GM18505 (cell line): ENCODE measurements around the gene HACD2.

Source experiments
- ATAC-seq: cut with Tn5 transposase; IDR thresholded peaks from one replicate; pipeline ENCODE4 v1.9.1; 2021; ENCODE audit not compliant: unreplicated experiment
- POLR2A ChIP-seq: IDR thresholded peaks from 4 replicates; pipeline ENCODE4 v1.6.1; 2011; ENCODE audit warnings: borderline replicate concordance; ENCODE audit not compliant: insufficient read depth, insufficient read length; ENCODE audit errors: extremely low read depth

The HACD2 gene

DNA sequence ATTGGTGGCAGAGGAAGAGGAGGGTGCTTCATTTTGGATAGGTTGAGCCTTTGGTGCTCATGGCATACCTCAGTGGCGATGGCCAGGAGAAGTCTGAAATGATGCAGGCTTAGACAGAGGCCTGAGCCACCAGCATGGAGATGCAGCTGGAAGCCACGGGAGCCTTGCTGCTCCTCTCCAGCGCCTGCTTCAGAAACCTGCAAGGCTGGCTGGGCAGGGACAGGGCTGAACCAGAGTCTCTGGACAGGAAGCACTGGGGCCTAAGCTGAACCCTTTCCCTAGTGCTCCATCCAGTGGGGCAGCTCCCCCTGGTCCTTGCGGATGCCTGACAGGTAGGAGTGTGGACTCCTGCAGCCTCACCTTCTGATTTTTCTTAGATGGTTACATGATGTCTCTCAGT is 99.3 kb downstream of the HACD2 start:
- ATAC-seq, result no peak
- no peak for TF ChIP-seq POLR2A

DNA sequence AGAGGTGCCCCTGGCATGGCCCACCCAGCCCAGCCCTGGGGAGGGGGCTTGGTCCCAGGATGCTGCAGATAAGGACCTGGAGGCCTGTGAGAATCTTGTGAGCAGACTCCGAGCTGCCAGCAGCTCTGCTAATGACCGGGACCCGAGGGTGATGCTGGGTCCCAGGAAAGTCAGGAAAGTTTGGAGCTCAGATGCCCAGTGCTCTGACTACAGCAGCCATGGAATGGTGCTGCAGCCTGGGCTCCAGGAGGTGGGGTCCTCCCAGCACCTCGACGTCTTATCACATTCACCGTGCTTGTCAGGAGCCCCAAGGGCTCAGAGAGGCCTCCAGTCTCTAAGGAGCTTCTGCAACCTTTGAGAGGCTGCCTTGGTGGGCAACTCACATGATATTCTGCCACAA is 101.7 kb downstream of the HACD2 start:
- ATAC-seq, result no peak
- TF ChIP-seq POLR2A, result no peak

DNA sequence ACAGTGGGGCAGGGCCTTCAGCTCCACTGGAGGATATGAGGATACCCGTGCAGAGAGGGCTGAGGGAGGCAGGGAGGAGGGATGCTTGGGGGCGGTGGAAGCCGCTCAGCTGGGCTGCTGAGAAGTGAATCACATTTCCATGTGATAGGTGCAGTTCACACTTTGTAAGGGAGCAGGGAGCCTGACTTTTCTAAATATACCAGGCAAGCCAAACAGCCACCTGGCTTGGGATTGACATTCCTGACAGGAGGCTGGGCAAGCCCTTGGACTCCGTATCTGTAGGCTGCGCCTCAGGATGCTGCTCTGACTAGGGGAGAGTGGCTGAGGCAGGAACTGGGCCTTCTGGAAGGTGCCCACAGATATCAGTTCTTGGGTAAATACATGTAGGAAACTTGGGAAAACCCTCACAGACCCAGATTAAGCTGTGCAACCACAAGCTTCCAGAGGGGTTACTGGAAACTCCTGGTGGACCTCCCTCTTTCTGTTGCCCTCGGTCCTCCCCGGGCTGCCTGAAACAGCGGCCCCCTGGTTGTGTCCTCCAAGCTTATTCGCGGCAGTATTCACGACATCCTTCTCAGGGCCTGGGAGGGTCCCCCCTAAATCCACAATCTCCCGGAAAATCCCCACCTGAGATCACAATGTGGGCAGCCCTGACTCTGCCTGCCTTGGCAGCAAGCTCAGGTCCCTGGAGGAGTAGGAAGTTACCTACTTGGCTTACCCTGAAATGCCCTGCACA is 103.0 kb downstream of the HACD2 start:
- ATAC-seq, result no peak
- no peak for TF ChIP-seq POLR2A

DNA sequence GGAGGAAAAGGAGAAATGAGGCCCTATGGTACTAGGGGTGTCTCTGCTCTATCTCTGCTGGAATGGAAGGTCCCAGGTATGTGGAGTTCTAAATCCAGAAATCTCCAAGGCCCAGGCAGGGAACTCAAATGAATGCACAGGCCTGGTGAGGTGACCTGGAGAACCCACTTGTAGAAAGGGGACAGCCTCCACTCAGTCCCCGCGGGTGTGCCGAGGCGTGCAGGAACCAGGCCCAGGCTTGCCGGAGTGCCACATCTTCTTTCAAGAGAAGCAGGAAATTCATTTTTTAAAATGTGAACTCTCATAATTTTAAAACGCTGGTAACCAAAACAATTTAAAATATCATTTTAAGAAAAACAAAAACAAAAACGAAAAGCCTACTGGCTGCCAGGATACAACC is 103.8 kb downstream of the HACD2 start:
- no peak for ATAC-seq
- TF ChIP-seq POLR2A, result no peak

DNA sequence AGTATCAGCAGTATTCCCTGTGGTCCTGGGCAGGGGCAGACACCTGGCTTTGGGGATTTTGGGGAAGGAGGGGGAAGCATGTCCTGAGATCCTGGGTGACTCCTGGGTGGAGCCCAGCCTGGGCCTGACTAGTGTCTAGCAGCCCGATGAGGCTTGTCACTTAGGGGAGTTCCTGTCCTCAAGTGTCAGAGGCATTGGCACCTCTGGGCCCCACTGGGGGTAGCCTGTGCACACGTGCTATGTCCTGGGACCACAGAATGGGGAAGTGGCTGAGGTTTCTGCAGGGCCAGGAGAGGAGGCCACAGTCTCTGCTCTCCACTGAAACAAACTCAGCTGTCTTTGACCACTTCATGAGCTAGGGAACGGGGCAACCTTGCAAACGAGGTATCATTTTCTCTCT is 104.4 kb downstream of the HACD2 start:
- TF ChIP-seq POLR2A, result no peak
- ATAC-seq, result no peak

DNA sequence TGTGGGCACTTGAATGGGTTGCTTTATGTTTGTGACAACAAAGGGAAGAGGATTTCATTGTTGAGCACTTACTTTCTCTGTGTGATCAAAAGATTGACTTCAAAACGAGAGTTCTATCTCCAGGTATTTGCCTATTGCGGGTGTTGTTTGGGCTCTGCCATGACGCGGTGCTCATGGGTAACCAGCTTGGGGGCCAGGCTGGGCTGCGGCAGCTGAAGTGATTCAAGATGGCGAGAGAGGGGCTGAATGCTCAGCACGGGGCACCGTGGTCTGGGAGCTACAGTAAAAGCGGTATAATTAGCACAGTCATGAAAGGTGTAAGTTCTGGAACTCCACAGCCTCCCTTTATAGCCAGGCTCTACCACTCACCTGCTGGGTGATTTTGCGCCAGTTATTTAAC is 105.0 kb downstream of the HACD2 start:
- no peak for TF ChIP-seq POLR2A
- ATAC-seq, result no peak

DNA sequence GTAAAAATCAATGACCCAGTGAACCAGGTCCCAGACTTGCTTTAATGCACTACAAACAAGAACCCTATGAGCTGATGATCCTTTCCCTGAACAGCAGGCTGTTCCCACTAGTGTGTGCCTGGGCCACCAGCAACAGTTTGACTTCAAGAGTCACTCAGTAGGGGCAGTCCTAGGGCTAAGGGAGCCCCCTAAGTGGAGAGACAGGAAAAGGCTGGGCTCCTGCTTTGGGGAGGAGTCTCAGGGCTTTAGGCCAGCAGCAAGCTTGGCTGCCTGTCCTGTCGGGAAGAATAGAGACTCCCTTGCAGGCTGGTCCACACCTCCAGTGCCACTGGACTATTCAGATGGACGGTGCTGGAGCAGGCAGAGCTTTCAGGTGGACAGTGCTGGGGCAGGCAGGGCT is 106.5 kb downstream of the HACD2 start:
- no peak for ATAC-seq
- no peak for TF ChIP-seq POLR2A

DNA sequence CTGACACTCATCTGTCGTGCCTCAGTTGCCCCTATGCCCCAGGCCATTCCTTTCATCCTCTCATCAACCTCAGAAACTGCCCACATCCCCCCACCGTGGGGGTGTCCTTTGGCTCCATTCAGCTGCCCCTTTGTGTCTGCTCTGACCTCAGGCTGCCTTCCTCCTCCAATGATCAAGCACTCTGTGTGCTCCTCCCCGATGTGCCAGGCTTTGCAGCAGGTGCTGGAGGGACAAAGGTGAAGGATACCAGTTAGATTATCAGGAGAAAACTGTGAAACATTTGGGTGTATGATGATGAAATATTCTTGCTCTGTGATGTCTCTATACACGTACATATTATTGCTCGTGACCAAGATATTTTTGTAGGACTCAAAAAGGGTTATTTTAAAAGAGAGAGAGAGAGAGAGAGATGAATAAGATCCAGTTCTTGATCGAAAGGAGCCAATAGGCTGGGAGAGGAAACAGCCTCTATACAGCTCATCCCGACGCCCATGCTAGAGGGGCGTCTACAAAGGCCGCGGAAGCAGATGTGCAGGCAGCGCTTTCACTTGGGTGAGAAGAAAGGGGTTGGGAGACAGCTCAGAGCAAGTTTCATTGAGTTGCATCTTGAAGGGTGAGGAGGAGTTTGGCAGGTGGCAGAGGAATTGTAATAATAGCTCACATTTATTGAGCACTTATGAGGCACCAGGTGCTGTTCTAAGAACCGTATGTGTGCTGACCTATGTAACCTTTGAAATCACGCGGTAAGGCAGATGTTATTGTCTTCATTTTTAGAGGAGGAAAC is 107.7 kb downstream of the HACD2 start:
- ATAC-seq, result no peak
- TF ChIP-seq POLR2A, result no peak

DNA sequence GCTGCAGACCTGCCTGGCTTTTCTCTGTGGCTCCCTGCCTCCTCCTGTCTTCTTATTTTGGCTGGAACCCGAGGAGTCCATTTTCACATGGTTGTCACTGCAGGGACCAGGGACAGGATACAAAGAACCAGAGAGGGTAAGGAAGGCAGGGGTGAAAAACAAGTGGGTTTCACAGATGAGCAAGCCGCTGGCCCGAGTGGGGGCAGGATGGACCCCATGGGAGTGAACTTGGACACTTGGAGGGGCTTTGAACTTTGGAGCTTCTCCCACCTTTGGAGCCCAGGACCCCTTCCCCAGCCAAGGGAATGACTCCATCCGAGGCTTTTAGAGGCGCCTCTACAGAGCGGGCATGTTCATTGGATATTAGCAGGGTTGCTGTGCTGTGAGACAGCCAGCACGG is 109.1 kb downstream of the HACD2 start:
- no peak for TF ChIP-seq POLR2A
- ATAC-seq, result no peak

DNA sequence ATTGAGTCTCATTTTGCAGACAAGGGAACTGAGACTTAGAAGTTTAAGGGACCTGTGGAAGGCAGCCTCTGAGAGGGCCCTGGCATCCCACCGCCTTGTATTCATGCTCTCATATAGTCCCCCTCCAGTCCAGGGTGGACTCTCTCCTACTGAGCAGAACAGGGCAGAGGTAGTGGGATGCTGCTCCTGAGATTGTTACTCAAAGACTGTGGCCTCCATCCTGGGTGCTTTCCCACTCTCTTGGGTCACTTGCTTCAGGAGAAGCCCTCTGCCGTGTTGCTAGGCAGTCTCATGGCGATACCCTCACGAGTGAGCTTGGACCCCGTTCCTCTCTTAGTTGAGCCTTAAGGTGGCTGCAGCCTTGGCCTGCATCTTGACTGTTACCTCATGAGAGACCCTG is 113.7 kb downstream of the HACD2 start:
- no peak for ATAC-seq
- no peak for TF ChIP-seq POLR2A

DNA sequence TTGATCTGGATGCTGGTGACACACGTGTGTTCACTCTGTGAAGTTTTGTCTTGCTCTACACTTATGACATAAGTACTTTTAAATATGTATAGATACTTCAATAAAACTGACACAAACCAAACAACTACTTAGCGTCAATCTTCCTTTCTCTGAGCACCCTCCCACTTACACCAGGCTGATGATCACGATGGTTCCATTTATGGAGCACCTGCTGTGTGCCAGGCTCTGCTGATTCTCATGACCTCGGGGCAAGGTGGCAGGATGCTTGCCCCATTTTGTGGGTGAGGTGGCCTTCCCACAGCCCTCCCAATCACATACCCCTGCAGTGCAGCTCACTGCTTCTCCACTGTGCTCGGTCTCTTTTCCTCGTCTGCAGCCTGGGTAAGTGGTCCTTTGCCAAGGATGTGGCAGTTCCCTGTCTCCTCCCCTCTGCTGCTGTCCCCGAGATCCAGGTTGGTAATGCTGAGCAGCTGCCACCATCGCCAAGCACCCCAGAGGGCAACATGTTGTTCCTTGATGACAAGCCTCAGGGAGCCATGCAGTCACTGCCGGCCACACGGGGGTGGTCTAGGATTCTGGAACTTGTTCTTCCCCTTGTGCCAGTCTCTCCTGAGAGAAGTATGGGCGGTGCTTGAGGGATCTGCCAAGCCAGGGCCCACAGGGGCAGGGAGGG is 115.4 kb downstream of the HACD2 start:
- no peak for TF ChIP-seq POLR2A
- no peak for ATAC-seq

DNA sequence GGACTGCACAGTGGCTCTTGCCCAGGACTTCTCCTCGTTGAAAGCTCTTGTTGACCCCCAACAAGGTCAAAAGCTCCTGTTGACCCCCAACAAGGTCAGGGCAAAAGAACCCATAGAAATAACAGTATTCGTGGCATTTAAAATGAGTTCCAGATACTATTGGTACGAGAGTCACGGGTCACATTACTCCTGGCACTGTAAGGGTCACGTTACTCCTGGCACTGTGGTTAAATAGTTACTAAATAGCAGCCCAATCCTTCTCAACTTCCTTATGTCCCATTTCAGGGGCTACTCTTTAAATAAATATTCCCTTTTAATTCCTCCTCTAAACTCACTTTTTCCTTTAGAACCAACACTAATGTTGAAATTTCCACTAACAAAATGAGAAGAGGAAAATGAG is 117.8 kb downstream of the HACD2 start:
- no peak for TF ChIP-seq POLR2A
- no peak for ATAC-seq

DNA sequence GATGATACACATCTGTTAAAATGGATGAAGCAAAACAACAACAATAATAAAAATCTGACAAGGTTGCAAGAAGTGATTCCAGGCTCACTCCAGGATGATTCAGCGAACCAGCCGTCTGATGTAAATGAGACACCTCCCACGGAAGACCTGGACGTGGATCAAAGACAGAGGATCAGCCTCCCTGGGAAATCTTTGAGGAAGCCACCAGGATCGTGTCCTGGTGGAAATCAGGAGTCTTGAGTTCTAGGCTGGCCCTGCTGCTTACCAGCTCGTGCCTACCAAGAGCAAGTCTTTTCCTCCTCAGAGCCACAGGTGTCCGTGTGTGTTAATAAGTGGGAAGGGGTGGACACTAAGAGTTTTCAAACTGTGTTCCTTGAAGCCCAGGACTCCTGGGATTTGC is 120.6 kb downstream of the HACD2 start:
- no peak for TF ChIP-seq POLR2A
- no peak for ATAC-seq

DNA sequence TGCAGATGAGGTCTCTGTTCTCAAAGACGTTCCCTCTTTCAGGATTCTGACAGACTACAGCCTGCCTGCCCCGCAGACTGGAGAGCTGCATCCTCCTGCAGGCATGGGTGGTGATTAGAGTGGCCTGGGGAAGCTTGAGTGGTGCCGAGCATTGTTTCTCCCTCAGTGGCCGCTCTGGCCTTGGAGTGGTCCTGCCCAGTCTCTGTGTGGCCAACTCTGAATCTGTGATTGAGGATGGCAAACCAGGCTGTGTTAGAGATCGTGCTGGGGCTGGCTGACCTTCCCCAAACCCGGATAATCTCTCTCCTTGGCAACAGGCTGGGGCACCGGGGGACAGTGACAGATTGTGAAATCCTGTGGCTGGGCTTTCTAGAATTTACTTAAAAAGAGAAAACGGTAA is 125.0 kb downstream of the HACD2 start:
- ATAC-seq, result no peak
- no peak for TF ChIP-seq POLR2A
